Mesenteric fat pad (tissue), 1 donor: ENCODE data around the gene OLIG1. TPM values are rescaled to one million over a fixed set of nuclear protein-coding genes. Genes with fewer than 3 reads are reported as not detected.

Experiments used
- DNase-seq: peaks from one replicate; pipeline ENCODE4 v3.0.0-alpha.2; 2020; ENCODE audit warnings: low spot score
- total RNA-seq: library from RNA; stranded (reverse); fragmentation: NEBNext Ultra II Directional; extraction: Animal tissue kit (Norgen Biotek cat#: 25700); gene quantifications from one replicate; pipeline ENCODE4 v1.2.1, GENCODE V29; 2021
- donor health status: DM: yes; HTN: yes; CAD: no.

OLIG1 gene
- total RNA-seq, 1 donor from 2014 or later = not detected

DNA sequence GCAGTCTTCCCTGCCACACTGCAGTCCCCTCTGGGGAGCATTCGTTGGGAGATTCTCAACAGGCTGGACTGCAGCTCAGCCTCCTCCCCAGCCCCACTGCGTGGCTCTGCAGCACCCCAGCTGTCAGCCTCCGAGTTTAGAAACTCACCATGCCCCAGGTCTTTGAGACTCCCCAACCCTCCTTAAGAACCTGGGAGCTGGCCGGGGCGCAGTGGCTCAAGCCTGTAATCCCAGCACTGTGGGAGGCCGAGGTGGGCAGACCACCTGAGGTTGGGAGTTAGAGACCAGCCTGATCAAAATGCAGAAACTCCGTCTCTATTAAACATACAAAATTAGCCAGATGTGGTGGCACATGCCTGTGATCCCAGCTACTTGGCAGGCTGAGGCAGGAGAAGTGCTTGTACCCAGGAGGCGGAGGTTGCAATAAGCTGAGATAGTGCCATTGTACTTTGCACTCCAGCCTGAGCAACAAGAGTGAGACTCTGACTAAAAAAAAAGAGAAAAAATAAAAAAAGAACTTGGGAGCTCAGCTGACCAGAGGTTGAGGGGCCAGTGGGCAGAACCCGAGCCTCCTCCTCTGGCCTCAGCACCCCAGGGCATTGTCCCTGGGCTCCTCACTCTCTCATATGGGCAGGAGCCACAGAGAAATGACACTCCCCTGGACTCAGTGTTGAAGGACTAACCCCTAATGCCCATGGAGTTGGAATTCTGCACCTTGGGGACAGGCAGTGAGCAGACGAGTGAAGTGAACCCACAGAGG is 38.6 kb upstream of the OLIG1 start:
- DNase-seq = peak; percentile 51

DNA sequence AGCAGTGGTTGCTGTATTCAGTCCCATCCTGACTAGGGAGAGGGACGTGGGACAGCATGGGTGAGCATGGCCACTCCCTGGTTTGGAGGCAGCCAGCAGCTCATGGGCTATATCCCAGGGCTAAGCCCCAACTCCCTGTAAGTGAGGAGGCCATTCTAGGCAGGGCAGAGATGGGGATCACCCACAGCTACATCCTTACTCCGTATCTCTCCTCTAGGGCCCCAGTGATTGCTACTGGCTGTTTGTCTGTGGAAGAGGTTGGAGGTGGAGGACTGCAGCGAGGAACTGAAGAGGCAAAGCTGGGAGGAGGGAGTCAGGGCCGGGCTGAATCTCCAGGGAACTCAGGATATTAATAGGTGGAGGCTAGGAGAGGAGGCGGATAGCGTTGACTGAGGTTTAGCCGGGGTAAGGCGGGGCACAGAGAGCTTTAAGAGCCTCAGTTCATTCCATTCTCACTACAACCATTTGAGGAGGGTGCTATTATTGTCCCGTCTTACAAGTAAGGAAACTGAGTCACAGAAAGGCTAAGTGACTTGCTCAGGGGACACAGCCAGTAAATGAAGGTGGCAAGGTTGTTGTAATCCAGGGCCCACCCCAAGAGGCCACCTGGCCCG is 37.4 kb upstream of the OLIG1 start:
- peak; percentile 37 for DNase-seq

DNA sequence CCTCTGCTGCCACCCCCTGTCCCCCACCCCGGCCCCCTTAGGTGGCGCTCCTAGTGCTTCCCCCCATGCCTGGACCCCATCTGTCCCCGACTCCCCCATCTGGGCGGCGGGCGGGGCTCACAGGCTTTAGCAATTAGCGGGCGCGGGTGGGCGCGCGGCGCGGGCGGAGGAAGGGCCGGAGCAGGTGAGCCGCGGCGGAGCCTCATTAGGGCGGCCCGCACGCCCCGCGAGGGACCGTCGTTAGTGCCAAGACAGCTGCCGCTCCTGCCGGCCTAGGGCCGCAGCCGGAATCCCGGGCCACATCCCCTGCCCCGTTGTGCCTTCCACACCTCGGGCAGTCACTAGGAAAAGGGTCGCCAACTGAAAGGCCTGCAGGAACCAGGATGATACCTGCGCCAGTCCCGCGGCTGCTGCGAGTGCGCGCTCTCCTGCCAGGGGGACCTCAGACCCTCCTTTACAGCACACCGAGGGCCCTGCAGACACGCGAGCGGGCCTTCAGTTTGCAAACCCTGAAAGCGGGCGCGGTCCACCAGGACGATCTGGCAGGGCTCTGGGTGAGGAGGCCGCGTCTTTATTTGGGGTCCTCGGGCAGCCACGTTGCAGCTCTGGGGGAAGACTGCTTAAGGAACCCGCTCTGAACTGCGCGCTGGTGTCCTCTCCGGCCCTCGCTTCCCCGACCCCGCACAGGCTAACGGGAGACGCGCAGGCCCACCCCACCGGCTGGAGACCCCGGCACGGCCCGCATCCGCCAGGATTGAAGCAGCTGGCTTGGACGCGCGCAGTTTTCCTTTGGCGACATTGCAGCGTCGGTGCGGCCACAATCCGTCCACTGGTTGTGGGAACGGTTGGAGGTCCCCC is 36.6 kb upstream of the OLIG1 start:
- DNase-seq = peak; percentile 68

DNA sequence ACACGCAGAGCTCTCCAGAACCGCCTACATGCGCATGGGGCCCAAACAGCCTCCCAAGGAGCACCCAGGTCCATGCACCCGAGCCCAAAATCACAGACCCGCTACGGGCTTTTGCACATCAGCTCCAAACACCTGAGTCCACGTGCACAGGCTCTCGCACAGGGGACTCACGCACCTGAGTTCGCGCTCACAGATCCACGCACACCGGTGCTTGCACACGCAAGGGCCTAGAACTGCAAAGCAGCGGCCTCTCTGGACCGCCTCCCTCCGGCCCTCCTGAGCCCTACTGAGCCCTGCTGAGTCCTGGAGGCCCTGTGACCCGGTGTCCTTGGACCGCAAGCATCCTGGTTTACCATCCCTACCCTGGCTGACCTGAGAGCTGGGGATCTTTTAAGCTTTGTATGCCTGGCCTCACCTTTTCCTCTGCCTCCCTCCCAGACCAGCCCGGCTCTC is 36.0 kb upstream of the OLIG1 start:
- peak; percentile 77 for DNase-seq

DNA sequence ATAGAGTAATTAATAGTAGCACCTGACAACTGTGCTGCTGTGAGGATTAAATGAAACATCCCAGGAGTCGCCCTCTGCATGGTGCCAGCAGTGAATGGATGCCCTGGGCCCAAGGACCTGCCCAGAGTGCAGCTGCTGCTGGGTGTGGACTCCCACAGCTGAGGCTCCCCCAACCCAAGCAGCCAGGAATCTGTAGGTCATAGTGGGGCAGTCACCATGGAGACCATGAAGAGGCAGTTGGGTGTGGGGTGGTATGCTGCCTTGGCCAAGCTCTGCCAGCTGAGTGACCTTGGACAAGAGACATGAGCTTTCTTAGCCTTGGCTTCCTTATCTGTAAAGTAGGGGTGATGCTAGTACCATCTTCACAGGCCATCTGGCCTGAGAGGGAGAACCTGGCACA is 34.8 kb upstream of the OLIG1 start:
- DNase-seq = no peak

DNA sequence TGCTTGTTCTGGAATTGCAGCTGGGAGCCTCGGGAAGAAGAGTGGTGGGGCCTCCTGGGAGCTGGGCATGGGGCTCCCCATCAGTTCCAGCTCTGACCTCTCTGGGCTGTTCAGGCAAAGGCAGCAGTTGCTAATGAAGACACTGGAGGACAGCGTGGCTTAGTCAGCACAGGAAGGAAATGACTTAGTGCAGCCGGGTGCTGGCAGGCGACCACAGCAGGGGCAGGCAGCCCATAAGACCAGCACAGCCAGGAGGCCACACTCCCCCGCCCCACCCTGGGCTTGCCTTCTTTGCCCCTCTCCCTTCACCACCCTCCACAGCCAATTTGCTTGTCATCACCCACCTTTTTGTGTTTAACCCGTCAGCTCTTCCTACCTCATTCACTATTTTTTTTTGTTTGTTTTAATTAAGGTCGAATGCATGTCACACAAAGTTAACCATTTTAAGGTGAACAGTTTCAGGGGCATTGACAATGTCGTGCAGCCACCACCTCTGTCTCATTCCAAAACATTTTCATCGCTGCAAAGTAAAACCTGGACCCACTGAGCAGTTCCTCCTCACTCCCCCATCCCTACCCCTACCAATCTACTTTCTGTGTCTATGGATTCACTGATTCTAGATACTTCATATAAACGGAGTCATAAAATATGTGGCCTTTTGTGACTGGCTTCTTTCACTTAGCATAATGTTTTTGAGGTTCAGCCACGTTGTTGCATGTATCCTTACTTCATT is 33.3 kb upstream of the OLIG1 start:
- DNase-seq = no peak

DNA sequence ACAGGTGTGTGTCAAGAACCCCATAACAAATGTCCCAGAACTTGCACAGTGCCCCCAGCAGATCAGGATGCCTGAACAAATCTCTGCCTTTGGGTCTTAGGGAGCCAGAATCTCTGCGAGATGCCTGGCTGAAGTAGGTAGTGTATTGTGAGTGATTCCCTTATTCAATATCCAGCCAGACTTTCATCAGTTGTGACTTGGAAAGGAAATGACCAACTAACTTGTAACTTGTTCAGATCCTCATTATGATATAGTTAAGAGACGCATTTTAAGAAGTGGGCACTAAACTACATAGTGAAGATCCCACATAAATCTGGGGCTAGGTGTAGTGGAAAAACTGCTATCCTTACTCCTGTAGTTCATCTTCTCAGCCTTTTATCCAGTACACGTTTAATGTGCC is 32.4 kb upstream of the OLIG1 start:
- DNase-seq = no peak

DNA sequence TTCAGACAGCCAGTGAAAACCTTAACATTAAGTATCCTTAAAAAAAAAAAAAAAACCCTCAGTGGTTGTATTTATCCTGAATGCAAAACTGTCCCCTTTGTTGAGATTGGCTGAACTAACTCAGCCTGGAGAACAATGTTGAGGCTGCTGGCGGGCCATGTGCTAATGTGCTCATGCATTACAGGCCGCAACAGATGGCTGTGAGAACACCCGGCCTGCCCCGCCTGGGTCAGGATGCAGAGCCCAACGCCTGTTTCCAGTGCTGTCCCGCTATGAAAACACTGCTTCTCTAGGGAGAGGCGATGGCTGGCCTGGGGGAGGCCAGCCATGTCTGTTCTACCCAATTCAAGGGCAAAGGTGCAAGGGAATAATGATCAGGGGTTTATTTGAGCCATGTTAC is 30.4 kb upstream of the OLIG1 start:
- no peak for DNase-seq

DNA sequence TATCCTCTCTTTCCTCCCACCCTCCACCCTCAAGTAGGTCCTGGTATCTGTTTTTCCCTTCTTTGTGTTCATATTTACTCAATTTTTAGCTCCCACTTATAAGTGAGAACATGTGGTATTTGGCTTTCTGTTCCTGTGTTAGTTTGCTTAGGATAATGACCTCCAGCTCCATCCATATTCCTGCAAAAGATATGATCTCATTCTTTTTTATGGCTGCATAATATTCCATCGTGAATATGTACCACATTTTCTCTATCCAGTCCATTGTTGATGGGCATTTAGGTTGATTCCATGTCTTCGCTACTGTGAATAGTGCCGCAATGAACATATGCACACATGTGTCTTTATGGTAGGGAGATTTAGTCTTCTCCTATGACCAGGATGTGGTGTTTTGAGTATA is 29.7 kb upstream of the OLIG1 start:
- no peak for DNase-seq

DNA sequence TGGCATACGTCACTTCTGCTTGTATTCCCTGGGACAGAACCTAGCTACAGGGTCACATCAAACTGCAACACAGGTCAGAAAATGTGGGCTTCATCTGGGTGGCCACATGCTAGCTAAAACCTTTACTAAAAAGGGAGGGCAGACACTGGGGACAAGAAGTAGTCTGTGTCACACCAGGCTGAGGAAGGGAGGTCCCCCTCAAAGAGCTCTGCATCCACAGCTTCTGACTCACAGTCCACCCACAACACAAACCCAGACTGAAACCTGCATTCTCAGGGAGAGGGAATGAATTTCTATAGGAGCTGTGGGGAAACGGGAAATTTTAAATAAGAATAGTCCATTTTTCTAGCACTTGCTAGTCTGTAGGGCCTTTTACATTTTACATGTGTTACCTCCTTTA is 28.0 kb upstream of the OLIG1 start:
- no peak for DNase-seq

DNA sequence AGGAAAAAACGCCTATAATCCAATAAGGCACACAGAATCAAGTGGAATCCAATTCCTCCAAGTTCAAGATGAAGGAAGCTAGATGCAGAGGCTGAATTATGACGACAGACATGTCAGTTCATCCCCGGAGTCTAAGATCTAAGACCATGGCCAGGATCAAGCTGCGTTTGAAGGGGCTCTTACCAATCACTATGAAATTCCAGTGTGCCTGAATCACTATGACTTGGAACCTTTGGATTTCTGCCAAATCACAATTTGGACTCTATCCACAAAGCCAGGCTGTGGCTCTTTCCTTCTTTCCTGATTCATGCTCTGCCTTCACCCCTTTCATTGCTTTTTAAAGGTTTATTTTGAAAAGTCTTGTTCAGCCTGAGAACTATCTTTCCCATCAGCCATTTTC is 27.1 kb upstream of the OLIG1 start:
- no peak for DNase-seq

DNA sequence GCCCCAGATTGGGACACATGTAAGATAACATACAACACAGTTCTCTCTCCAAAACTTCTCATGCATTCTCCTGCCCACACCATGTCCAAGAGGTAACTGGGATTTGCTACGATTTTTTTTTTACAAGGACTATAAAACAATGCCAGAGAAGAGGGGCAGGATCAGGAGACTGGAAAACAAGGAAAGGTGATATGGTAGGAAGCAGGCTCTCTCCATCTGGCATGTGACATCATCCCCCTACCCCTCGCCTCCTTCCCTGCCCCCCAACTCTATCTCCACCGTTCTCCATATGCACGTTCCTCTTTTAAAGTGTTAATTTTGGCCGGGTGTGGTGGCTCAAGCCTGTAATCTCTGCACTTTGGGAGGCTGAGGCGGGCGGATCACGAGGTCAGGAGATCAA is 23.5 kb upstream of the OLIG1 start:
- DNase-seq = no peak

DNA sequence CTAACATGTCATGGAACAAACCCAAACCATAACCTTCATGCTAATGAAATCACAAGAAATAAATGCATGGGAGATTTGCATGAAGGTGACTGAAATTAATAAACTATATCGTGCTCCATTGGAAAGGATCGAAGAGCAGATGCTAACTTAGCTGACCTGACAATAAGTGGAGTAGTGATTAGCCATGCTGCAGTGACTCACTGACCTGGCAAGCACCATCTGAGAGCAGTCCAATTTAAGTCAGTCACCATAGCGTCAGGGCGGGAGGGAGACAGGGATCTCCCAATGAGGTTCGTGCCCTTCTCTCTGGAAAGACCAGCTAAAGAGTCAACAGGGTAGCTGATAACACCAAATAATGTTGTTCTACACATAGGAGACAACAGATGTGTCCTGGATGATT is 22.7 kb upstream of the OLIG1 start:
- DNase-seq = no peak

DNA sequence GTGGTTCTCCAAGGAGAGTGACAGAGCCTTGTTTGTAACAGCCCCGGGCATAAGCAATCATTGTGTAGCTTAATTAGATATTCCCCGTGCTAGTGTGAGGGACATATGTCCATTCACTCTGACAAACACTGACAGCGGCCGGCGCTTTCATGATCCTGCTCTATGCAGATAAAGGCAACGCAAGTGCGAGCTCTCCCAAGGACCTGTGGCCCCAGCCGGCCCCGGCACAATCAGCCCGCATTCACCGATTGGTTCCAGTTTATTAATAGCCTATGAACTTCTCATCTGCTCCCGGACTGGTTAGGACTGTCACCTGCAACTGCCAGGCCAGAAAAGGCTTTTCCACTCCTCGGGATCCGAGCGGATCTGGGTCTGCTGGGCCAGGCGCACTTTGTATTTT is 18.0 kb upstream of the OLIG1 start:
- no peak for DNase-seq

DNA sequence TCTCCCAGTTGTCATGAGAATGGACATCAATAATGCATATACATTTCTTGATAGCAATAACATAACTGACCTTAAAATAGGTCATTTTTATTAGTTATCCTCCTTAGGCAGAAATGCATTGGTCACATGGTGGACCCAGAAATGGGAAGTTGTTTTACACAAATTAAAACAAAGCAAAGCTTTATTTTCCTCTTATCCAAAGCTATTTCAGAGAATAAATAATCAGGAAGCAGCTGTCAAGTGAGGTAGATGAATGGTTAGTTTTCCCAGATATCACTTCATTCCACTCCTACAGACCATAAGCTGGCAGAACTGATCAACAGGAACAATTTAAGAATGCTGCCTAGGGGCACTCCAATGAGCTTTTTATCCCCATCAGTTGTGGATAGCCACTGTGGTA is 16.0 kb upstream of the OLIG1 start:
- DNase-seq = no peak

DNA sequence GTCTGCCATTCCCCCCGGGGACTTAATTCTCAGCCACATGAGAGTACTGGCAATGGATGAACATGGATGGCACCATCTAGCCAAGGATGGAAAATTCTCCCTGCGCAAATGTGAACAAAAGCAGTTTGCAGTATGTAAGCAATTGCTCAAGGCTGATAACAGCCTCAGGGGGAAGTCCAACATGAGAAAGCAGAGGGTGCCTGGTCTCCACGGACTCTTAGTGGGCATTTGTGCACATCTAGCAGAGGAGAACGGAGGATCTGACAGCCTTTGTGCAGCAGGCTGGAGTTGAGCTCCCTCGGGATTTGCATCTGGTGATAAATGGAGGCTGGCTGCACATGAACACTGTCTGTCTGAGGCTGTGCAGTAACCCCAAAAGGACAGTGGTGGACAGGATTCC is 13.9 kb upstream of the OLIG1 start:
- no peak for DNase-seq

DNA sequence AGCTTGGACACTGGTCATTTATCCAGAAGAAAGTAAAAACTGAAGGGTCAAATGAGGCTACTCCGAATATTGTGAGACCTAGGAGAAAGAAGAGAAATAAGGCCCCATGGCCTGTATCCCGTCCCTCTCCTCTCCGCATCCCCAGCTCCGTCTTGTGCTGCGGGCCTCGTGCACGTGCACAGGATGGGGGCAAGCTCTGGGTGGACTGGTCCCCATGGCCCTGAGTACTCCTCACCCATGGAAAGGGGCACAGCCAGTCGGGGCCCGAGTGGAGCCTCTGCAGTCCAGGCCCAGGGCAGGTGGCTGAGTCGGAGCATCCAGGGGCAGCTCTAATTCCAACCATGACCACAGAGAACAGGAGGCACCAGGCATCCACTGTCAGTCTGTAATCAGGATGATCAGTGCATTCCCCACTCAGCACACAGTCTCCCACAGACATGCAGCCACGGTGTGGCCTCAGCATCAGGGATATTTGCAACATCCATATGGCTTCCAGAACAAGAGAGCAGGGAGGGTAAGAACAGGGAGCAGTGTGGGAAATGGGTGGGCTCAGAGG is 12.5 kb upstream of the OLIG1 start:
- no peak for DNase-seq

DNA sequence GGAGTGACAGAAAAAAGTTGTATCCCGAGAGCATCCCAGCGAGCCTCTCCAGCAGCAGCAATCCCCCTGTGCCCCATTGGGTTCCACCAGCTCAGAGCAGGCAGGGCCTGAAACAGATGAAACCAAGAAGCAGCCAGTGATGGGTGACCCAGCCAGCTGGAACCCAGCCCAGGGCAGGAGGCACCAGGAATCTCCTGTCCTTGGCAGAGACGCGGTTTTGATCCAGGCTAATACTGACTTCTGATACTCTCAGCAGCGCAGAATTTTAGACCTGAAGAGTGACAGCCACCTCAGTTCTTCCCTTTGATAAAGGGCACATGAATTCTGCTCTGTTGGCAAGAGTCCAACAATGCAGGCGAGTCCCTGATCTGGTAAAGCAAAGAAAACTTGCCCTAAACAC is 11.4 kb upstream of the OLIG1 start:
- DNase-seq = no peak

DNA sequence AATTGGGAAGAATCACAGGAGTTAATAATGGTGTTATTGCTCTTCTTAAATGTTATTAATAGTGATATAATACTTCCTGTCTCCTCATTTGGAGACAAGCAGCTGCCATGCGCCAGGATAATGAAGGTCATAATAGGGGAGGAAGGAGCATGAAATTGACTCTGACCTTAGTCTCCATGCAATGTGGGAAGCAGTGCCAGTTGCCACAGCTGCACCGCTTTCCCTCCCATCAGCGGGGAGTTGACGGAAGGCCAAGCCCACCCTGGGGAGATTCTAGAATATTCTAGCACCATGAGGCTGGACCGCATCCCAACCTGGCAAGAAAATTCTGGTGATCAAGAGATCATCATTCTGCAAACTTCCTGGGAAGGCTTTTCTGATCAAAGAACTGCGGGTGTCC is 11.0 kb upstream of the OLIG1 start:
- no peak for DNase-seq

DNA sequence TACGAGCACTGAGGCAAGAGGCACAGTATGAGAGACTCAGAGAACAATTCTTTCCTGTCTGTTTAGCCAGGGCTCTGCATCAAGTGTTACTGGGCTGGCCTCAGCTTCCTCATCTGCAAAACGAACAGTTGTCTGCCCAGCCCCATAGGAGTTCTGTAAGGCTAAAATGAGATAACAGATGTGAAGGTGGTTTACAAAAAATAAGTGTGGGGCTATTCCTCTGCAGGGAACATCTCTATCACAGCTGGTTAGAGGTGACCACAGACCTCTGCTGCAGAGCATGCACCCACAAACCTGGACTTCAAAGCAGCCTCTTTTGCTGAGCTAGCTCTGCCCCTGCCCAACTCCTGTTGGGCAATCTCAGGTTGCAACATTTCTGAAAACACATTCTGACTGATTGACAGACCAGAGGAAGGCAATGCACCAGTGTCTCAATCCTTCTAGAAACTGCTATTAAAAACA is 10.5 kb upstream of the OLIG1 start:
- no peak for DNase-seq

DNA sequence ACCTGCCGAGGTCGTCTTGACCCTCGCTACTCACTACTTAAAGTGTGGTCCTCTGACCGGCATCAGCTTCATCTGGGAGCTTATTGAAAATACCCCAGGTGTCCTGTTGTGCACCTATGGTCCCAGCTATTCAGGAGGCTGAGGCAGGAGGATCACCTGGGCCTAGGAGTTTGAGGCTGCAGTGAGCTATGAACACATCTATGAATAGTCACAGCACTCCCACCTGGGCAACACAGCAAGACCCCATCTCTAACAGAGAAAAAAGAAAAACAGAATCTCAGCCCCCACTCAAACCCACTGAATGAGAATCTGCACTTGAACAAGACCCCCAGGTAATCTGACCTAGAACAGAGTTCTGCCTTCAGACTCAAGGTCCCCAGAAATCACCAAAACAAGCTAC is 8.7 kb upstream of the OLIG1 start:
- DNase-seq = no peak
